ENCODE measurements around the gene SCGB1C2.

SCGB1C2 gene

DNA sequence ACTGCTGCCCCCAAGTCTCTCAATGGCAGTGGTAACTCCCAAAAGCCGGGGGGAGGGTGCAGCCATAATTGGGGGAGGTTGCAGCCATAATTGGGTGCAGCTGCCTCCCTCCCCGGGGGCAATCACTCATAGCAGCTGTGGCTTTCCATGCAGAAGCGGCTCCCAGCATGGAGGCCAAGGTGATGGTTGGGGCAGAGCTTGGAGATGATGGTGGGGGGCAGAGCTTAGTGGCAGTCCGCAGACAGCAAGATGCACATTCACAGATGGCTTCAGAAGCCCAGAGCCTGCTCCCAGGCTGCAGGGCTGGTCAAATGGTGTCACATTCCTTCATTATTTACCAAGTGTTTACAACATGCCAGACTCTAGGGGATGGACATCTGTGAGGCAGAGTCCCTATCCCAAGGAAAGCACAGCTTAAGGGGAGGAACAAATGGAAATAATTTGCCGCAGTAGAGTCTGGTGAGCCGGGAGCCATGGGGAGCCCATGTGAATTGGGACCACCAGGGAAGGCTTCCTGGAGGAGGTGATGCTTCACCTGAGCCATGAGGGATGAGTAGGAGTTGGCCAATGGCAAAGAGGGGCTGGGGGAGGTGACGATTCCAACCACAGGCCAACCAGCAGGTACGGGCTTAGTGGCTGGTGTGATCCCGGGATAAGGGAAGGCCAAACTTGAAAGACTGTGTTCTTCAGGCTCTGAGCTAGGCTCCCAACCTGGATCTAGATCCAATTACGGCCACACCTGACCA, 36.0 kb downstream of the SCGB1C2 start:
- Histone ChIP-seq H3K27ac (ENCODE audit: low read depth, low read length) (no peak overlapping the region), H3K4me3 (ENCODE audit: low read depth, low read length) (no peak overlapping the region), H3K27me3 (ENCODE audit: insufficient read depth, low read length) (peaks cover 11% of the 10 kb centered on the region), H3K79me2 (ENCODE audit: control insufficient read depth, insufficient read depth, low read length, unreplicated experiment) (no peaks in the 10 kb centered on the region), H2AFZ (ENCODE audit: low read length, unreplicated experiment) (no peak overlapping the region), H3K4me1 (ENCODE audit: control insufficient read depth, insufficient read depth, low read length, unreplicated experiment) (no peaks in the 10 kb centered on the region), H3K36me3 (ENCODE audit: insufficient read depth, low read length) (no peaks in the 10 kb centered on the region)

DNA sequence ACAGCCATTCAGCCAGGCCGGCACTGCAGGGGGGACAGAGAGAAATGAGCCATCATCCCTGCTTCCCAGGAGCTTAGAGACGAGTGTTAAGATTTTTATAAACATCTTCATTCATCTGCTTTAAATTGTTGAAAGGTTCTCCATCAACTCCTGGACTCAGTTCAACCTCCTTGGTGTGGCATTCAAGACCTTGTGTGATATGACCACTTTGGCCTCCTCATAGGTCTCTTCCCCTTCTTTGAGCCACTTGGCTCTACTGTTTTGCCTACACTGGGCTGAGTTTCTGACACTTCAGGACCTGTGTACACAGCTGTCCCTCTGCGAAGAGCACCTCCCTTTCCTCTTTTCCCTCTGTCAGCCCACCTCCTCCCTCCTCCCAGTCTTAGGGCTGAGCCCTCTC, 39.8 kb downstream of the SCGB1C2 start:
- Histone ChIP-seq H2AFZ (ENCODE audit: low read length, unreplicated experiment) (no peak overlapping the region), H3K4me3 (ENCODE audit: low read depth, low read length) (no peak overlapping the region), H3K27me3 (ENCODE audit: insufficient read depth, low read length) (peaks cover 45% of the 10 kb centered on the region), H3K79me2 (ENCODE audit: control insufficient read depth, insufficient read depth, low read length, unreplicated experiment) (no peaks in the 10 kb centered on the region), H3K36me3 (ENCODE audit: insufficient read depth, low read length) (no peaks in the 10 kb centered on the region), H3K27ac (ENCODE audit: low read depth, low read length) (no peak overlapping the region), H3K4me1 (ENCODE audit: control insufficient read depth, insufficient read depth, low read length, unreplicated experiment) (no peaks in the 10 kb centered on the region)

DNA sequence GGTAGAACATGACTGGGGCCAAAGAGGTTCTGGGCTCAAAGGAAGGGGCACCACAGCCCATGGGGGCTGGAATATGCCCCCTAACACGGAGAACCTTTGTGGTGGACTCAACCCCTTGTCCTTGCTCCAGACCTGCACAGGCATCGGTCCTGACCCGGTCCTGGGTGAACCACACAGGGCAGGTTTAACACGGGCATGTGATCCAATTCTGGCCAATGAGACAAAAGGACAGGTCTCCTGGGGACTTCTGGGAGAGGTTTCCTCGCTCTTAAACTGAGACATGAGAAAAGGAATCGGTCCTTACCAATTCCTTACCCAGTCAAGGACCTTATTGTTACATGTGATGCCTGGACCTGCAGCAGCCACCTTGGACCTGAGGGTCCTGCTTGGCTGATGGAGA, 40.4 kb downstream of the SCGB1C2 start:
- H3K36me3 ChIP-seq (ENCODE audit: insufficient read depth, low read length), result no peaks in the 10 kb centered on the region
- H3K79me2 ChIP-seq (ENCODE audit: control insufficient read depth, insufficient read depth, low read length, unreplicated experiment), result no peaks in the 10 kb centered on the region
- no peak overlapping the region for H3K27ac ChIP-seq (ENCODE audit: low read depth, low read length)
- H3K27me3 ChIP-seq (ENCODE audit: insufficient read depth, low read length), result peaks cover 51% of the 10 kb centered on the region
- H3K4me1 ChIP-seq (ENCODE audit: control insufficient read depth, insufficient read depth, low read length, unreplicated experiment), result no peaks in the 10 kb centered on the region
- no peak overlapping the region for H3K4me3 ChIP-seq (ENCODE audit: low read depth, low read length)
- no peak overlapping the region for H2AFZ ChIP-seq (ENCODE audit: low read length, unreplicated experiment)

DNA sequence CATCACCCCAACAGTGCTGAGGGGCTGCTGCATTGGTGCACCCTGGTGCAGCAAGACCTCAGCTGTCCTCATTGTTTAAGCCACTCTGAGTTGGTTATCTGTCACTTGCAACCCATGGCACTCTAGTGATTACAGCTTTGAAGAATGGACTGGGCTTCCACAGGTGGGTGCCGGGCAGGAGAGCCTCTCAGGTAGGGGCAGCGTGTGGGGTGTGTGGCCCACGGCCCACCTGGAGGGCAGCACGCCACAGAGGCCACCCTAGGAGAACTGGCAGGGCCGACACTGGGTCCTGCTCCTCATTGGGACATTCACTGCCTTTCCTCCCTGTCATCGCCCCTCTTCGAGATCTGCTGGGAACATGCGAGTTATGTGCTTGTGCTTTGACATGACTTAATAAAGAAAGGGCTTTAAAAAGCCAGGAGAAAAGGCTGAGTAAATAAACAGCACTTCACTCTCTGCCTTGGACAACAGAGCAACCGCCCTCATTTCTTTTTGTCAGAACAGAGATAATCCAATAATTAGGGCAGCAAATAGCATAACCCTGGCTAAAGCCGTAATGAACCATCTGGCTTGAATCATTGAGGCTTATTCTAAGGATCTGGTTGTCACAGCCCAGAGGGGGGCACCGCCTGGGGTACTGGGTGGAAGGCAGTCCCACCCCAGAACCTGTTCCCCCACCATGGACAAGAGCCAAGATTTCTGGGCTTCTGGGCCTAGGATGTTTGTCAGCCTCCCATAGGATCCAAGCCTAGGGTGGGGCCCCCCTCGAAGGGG, 41.1 kb downstream of the SCGB1C2 start:
- no peaks in the 10 kb centered on the region for H3K4me1 ChIP-seq (ENCODE audit: control insufficient read depth, insufficient read depth, low read length, unreplicated experiment)
- peaks cover 59% of the 10 kb centered on the region for H3K27me3 ChIP-seq (ENCODE audit: insufficient read depth, low read length)
- no peak overlapping the region for H2AFZ ChIP-seq (ENCODE audit: low read length, unreplicated experiment)
- H3K4me3 ChIP-seq (ENCODE audit: low read depth, low read length), result no peak overlapping the region
- H3K27ac ChIP-seq (ENCODE audit: low read depth, low read length), result no peak overlapping the region
- H3K36me3 ChIP-seq (ENCODE audit: insufficient read depth, low read length), result no peaks in the 10 kb centered on the region
- no peaks in the 10 kb centered on the region for H3K79me2 ChIP-seq (ENCODE audit: control insufficient read depth, insufficient read depth, low read length, unreplicated experiment)

DNA sequence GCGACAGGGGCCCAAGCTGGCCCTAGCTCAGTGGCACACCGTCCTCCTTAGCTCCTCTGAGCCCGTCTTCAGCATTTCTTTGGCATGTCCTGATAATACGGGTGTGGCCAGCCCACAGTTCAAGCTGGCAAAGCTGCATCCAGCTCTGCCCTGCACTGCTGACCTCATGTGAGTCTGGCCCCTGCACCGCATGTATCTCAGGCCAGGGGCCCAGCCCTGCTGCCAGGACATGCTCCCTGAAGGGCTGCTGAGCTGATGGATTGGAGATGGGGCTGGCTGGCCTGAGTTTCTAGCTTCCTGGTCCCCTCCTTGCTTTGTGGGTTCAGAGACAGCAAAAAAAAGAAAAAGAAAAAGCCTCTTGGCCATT, 41.7 kb downstream of the SCGB1C2 start:
- Histone ChIP-seq H3K36me3 (ENCODE audit: insufficient read depth, low read length) (no peaks in the 10 kb centered on the region), H3K79me2 (ENCODE audit: control insufficient read depth, insufficient read depth, low read length, unreplicated experiment) (no peaks in the 10 kb centered on the region), H3K4me3 (ENCODE audit: low read depth, low read length) (no peak overlapping the region), H3K27me3 (ENCODE audit: insufficient read depth, low read length) (peaks cover 64% of the 10 kb centered on the region), H3K27ac (ENCODE audit: low read depth, low read length) (no peak overlapping the region), H2AFZ (ENCODE audit: low read length, unreplicated experiment) (no peak overlapping the region), H3K4me1 (ENCODE audit: control insufficient read depth, insufficient read depth, low read length, unreplicated experiment) (no peaks in the 10 kb centered on the region)

DNA sequence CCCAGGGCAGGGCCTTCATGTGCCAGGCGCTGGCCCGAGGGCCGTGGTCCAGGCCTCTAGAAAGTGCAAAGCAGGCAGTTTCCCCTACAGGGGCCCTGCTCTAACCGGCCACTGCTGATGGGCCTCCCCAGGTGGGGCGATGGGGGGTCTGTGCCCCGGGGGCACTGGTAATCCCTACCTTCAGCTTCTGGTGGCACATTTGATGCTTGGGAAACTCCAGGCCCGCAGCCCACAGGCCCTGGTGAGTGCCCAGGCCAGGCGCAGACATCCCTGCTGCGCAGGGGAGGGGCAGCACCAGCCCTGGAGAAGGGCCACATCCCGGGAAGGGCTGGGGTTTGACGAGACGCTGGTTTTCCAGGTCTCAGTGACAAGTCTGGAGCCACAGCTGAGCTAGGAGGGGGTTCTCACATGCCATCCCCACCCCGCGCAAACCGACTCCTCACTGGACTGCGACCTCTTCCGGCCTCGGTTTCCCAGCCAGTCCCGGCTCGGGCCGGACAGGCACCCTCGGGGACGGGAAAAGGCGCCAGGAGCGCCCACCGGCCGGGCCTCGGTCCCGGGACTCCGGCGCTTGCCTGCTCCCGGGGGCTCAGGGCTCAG, 42.5 kb downstream of the SCGB1C2 start:
- Histone ChIP-seq H3K4me3 (ENCODE audit: low read depth, low read length) (no peak overlapping the region), H3K4me1 (ENCODE audit: control insufficient read depth, insufficient read depth, low read length, unreplicated experiment) (no peaks in the 10 kb centered on the region), H2AFZ (ENCODE audit: low read length, unreplicated experiment) (no peak overlapping the region), H3K36me3 (ENCODE audit: insufficient read depth, low read length) (no peaks in the 10 kb centered on the region), H3K79me2 (ENCODE audit: control insufficient read depth, insufficient read depth, low read length, unreplicated experiment) (no peaks in the 10 kb centered on the region), H3K27ac (ENCODE audit: low read depth, low read length) (no peak overlapping the region), H3K27me3 (ENCODE audit: insufficient read depth, low read length) (peaks cover 73% of the 10 kb centered on the region)

DNA sequence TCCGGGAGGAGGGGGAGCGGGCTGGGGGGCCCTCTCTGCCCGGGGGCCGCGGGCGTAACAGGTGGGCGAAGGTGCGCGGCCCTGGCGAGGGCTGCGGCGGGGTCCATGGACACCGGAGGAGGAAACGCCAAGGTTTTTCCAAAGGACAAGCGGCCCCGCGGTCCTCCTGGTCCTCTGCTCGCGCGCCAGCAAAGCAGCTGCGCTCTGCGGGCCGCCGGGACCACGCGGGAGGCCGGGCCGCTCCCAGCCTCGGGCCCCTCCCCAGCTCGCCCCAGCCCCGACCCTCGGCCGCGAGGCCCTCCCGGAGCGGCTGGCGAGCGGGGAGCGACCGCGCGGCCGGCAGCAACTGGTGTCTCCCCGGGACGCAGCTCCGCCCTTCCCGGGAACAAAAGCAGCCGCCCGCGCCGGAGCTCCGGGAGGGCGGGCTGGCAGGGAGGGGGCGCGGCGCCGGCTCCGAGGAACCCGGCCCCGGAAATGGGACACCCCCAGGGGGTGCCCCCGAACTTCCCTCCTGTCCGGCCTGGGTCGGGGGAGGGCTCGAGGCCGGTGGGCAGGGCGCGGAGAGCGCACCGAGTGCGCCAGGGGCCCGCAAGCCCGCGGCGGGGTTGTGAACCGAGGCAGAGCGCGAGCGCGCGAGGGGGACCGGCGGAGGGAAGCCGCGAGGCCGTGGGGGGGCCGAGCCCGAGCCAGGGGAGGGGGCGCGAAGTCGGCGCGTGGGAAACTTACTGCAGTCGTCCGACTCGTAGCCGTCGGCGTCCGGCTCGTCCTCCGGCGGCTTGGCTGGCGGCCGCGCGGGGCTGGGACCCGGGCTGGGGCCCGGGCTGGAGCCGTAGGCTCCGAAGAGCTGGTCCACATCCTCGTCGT, 43.2 kb downstream of the SCGB1C2 start:
- no peak overlapping the region for H3K27ac ChIP-seq (ENCODE audit: low read depth, low read length)
- H3K27me3 ChIP-seq (ENCODE audit: insufficient read depth, low read length), result peaks cover 78% of the 10 kb centered on the region
- no peak overlapping the region for H3K4me3 ChIP-seq (ENCODE audit: low read depth, low read length)
- H3K79me2 ChIP-seq (ENCODE audit: control insufficient read depth, insufficient read depth, low read length, unreplicated experiment), result no peaks in the 10 kb centered on the region
- no peaks in the 10 kb centered on the region for H3K36me3 ChIP-seq (ENCODE audit: insufficient read depth, low read length)
- H3K4me1 ChIP-seq (ENCODE audit: control insufficient read depth, insufficient read depth, low read length, unreplicated experiment), result no peaks in the 10 kb centered on the region
- no peak overlapping the region for H2AFZ ChIP-seq (ENCODE audit: low read length, unreplicated experiment)

DNA sequence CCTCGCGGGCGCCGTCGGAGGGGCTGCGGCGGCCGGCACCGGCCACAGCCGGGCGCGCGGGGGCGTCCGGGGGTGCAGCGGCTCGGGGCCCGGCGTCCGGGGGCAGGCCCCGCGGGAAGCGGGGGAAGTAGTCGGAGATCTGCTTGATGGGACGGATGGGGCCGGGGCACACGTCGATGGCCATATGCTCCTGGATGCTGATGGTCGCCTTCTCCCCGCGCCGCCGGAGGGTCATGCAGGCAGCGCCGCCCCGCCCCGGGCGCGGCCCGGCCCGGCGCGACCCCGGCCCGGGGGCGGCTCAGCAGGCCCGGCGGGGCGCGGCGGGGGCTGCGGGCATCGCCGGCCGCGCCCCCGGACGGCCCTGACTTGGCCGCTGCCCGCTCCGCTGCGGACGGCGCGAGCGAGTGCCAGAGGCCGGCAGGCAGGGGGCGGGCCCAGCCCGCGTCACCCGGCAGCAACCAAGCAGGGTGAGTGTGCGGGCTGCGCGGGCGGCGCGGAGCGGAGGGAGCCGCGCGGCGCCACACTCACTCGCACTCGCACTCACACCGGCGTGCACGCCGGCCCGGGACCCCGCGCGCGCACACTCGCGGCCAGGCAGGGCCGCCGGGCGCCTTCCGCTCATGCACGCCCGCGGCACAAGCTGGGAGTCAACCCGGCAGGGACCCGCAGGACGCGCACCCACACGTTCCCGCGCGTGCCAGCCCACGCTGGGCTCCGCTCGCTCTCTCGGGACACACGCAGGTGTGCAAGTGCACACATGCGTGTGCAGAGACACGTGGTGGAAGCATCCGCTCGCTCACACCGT, 44.1 kb downstream of the SCGB1C2 start, which contains the start of gene DOC2B:
DOC2B (minus strand) TSS at position 406 of the 805 bp plus-strand sequence; CDS start at position 235, 171 bp downstream.
- no peak within 1 kb of the TSS for H3K4me3 ChIP-seq (ENCODE audit: low read depth, low read length)
- H3K27me3 ChIP-seq (ENCODE audit: insufficient read depth, low read length), result peaks cover 82% of the 10 kb centered on the region
- H2AFZ ChIP-seq (ENCODE audit: low read length, unreplicated experiment), result no peak within 1 kb of the TSS
- H3K79me2 ChIP-seq (ENCODE audit: control insufficient read depth, insufficient read depth, low read length, unreplicated experiment), result no peaks in the 10 kb centered on the region
- no peaks in the 10 kb centered on the region for H3K4me1 ChIP-seq (ENCODE audit: control insufficient read depth, insufficient read depth, low read length, unreplicated experiment)
- H3K27ac ChIP-seq (ENCODE audit: low read depth, low read length), result no peak within 1 kb of the TSS
- no peaks in the 10 kb centered on the region for H3K36me3 ChIP-seq (ENCODE audit: insufficient read depth, low read length)

DNA sequence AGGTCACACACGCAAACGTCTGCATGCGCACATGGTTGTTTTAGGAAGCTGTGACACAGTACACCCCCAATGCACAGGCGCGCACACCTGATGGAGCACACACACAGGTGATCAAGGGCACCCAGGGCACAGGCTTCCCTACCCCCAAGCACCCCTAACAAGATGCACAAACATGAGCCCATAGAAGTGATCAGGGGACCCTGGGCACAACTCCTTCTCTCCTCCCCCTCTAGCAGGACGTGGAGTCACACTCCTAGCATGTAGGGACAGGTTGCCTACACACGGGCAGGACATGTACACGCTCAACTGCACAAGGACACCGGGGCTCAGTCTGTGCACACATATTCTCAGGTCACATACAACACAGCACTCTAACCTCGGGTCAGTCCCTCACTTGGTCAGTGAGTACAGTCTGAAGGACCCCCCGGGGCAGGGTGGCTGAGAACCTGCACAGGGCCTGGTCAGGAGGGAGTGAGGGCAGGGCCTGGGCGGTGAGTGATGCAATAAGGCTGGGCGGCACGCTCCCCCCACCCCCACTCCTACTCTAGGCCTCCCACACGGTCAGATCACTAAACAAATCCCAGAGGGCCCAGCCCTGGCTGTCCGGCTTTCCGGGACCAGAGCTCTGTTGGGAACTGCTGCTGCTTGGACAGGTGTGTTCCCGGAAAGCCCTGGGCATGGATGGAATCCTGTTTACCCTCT, 44.8 kb downstream of the SCGB1C2 start:
- no peaks in the 10 kb centered on the region for H3K4me1 ChIP-seq (ENCODE audit: control insufficient read depth, insufficient read depth, low read length, unreplicated experiment)
- no peak overlapping the region for H2AFZ ChIP-seq (ENCODE audit: low read length, unreplicated experiment)
- H3K79me2 ChIP-seq (ENCODE audit: control insufficient read depth, insufficient read depth, low read length, unreplicated experiment), result no peaks in the 10 kb centered on the region
- H3K27me3 ChIP-seq (ENCODE audit: insufficient read depth, low read length), result peaks cover 88% of the 10 kb centered on the region
- H3K4me3 ChIP-seq (ENCODE audit: low read depth, low read length), result no peak overlapping the region
- no peak overlapping the region for H3K27ac ChIP-seq (ENCODE audit: low read depth, low read length)
- H3K36me3 ChIP-seq (ENCODE audit: insufficient read depth, low read length), result no peaks in the 10 kb centered on the region
